AG09319 (cell line): Measurements from ENCODE around the gene ZNF613.
"Not testable (repeated sequence)": the region's sequence is repeated elsewhere in the genome, so short reads cannot be mapped to it uniquely, and the experiment has no call there.

Experiments used
- DNase-seq: peaks from one replicate; pipeline ENCODE4 v3.0.0-alpha.2; 2010; ENCODE audit warnings: low read depth; ENCODE audit errors: extremely low read depth
- CTCF ChIP-seq: IDR thresholded peaks from 2 replicates; pipeline ENCODE4 v1.5.1; 2011; ENCODE audit warnings: low read depth, mild to moderate bottlenecking, inconsistent platforms, low read length, moderate library complexity

Gene ZNF613

GRCh38 chr19:51976852-51977251, 49.6 kb downstream of the ZNF613 start:
- no peak for DNase-seq

GRCh38 chr19:51977346-51977745, 50.1 kb downstream of the ZNF613 start:
- no peak for DNase-seq
- no peak for TF ChIP-seq CTCF

More at GRCh38 chr19:51976852-51977251, 49.6 kb downstream of the ZNF613 start:
- TF ChIP-seq CTCF = no peak

- no peak for DNase-seq
- no peak for TF ChIP-seq CTCF
Observed at GRCh38 chr19:51978882-51979281, 51.6 kb downstream of the ZNF613 start.

GRCh38 chr19:51980116-51980736, 53.0 kb downstream of the ZNF613 start:
- no peak for DNase-seq
- no peak for TF ChIP-seq CTCF

GRCh38 chr19:51980926-51981325, 53.7 kb downstream of the ZNF613 start:
- DNase-seq = not testable (repeated sequence)

GRCh38 chr19:51983361-51983760, 56.1 kb downstream of the ZNF613 start:
- no peak for TF ChIP-seq CTCF
- no peak for DNase-seq

- peak; percentile 83 for DNase-seq
- no peak for TF ChIP-seq CTCF
Observed at GRCh38 chr19:51986309-51987291, 59.3 kb downstream of the ZNF613 start, which contains the start of gene ZNF350. TSS of gene ZNF350 (minus strand) at chr19:51986840. CDS start at chr19:51974360, 12,480 bp downstream.
